ENCODE measurements around the gene MAML2. TPM values are rescaled to one million over a fixed set of nuclear protein-coding genes. Genes with fewer than 3 reads are reported as not detected.

MAML2 gene
- total and polyA plus RNA-seq, 4 donors: 0.56 to 2.1 (median 1.4) TPM

DNA sequence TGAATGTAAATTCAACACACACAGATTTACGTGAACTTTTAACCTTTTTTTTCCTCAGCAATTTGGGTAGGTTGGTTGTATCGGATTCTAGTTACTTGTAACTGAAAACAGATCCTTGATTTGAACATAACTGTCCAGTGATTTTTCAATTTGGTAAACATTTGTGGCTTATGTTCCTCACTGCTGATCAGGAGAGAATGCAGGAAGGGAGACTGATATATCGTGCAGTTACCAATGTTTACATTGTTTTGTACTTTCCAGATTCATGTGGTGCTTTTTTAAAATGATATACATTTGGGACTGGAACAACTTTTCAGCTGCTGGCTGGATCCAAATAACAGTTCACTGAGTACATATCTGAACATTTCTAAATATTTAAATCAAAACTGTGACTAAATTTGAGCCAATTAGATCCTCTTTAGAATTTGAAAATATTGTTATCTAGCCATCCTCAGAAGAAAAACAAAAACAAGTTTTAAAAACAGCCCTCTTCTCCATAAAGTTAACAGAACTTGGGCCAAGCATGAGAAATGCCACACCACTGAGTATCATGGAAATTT lies 334.8 kb downstream of the MAML2 start:
- Histone ChIP-seq H3K9me3 (ENCODE audit: control insufficient read depth in 4 of 4, low read length in 3 of 4) (peaks cover 0 to 3% (median under 1%) of the 10 kb centered on the region in 4 donors), H3K36me3 (ENCODE audit: control insufficient read depth in 4 of 4, insufficient read depth in 3 of 4, low read depth in 1 of 4, low read length in 3 of 4) (no peaks in the 10 kb centered on the region), H3K4me3 (ENCODE audit: low read depth in 1 of 3, low read length in 3 of 3) (no peak overlapping the region), H3K27ac (ENCODE audit: low read depth in 1 of 2, low read length in 2 of 2) (no peak overlapping the region), H3K27me3 (ENCODE audit: control insufficient read depth in 4 of 4, insufficient read depth in 4 of 4, low read length in 3 of 4) (no peaks in the 10 kb centered on the region), H3K9ac (ENCODE audit: low read depth in 1 of 2, low read length in 2 of 2) (no peak overlapping the region), H3K4me1 (ENCODE audit: control insufficient read depth in 4 of 4, insufficient read depth in 4 of 4, low read length in 3 of 4) (peaks cover 0 to 3% (median 0%) of the 10 kb centered on the region in 4 donors)
- DNase-seq (ENCODE audit: low spot score): no peak
- WGBS: 72% methylated on average over 3 of the region's 3 CpGs
- TF ChIP-seq, protein P1, sequence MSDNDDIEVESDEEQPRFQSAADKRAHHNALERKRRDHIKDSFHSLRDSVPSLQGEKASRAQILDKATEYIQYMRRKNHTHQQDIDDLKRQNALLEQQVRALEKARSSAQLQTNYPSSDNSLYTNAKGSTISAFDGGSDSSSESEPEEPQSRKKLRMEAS (IDR thresholded peaks at IDR 0.05): no peak
- no peak for TF ChIP-seq RAD21 (IDR thresholded peaks at IDR 0.05)
- no peak for TF ChIP-seq HNF4G (IDR thresholded peaks at IDR 0.05)
- TF ChIP-seq GABPA (IDR thresholded peaks at IDR 0.05 in 1 of 2, conservative IDR thresholded peaks at IDR 0.05 in 1 of 2): no peak
- no peak for TF ChIP-seq EGR1 (IDR thresholded peaks at IDR 0.05; ENCODE audit: low read depth in 2 of 2)
- no peak for TF ChIP-seq FOXA1 (IDR thresholded peaks at IDR 0.05)
- no peak for TF ChIP-seq HNF4A (conservative IDR thresholded peaks at IDR 0.05)
- no peak for TF ChIP-seq TAF1 (conservative IDR thresholded peaks at IDR 0.05)
- TF ChIP-seq YY1 (IDR thresholded peaks at IDR 0.05): no peak
- TF ChIP-seq, protein P2, sequence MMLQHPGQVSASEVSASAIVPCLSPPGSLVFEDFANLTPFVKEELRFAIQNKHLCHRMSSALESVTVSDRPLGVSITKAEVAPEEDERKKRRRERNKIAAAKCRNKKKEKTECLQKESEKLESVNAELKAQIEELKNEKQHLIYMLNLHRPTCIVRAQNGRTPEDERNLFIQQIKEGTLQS (IDR thresholded peaks at IDR 0.05): no peak
- TF ChIP-seq NR2F2 (IDR thresholded peaks at IDR 0.05): no peak

DNA sequence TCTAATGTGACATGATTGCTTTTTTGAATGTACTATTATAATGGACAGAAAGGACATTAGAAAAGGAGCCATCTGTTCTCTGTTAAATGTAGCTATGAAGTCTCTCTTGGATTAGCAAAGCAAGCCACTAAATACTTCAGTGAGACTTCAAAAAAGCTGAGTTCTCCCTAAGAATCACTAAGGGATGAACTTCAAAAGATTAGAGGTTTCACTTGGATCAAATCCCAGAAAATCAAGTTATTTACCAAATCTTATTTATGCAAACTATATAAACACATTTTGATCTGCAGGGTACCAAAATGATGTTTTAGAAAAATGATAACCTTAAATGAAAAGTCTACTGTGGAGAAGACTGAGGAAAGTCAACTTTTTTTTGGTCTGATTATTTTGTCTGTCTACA lies 337.0 kb downstream of the MAML2 start:
- no peak for DNase-seq (ENCODE audit: low spot score)
- H3K9ac ChIP-seq (ENCODE audit: low read depth in 1 of 2, low read length in 2 of 2): no peak overlapping the region
- TF ChIP-seq, protein P3, sequence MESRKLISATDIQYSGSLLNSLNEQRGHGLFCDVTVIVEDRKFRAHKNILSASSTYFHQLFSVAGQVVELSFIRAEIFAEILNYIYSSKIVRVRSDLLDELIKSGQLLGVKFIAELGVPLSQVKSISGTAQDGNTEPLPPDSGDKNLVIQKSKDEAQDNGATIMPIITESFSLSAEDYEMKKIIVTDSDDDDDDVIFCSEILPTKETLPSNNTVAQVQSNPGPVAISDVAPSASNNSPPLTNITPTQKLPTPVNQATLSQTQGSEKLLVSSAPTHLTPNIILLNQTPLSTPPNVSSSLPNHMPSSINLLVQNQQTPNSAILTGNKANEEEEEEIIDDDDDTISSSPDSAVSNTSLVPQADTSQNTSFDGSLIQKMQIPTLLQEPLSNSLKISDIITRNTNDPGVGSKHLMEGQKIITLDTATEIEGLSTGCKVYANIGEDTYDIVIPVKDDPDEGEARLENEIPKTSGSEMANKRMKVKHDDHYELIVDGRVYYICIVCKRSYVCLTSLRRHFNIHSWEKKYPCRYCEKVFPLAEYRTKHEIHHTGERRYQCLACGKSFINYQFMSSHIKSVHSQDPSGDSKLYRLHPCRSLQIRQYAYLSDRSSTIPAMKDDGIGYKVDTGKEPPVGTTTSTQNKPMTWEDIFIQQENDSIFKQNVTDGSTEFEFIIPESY (IDR thresholded peaks at IDR 0.05): no peak
- TF ChIP-seq RAD21 (IDR thresholded peaks at IDR 0.05): no peak
- TF ChIP-seq, protein P2 (IDR thresholded peaks at IDR 0.05): no peak
- no peak for TF ChIP-seq EGR1 (IDR thresholded peaks at IDR 0.05; ENCODE audit: low read depth in 2 of 2)
- no peak for TF ChIP-seq FOXA2 (IDR thresholded peaks at IDR 0.05)
- TF ChIP-seq HNF4G (IDR thresholded peaks at IDR 0.05): no peak
- TF ChIP-seq, protein P4, sequence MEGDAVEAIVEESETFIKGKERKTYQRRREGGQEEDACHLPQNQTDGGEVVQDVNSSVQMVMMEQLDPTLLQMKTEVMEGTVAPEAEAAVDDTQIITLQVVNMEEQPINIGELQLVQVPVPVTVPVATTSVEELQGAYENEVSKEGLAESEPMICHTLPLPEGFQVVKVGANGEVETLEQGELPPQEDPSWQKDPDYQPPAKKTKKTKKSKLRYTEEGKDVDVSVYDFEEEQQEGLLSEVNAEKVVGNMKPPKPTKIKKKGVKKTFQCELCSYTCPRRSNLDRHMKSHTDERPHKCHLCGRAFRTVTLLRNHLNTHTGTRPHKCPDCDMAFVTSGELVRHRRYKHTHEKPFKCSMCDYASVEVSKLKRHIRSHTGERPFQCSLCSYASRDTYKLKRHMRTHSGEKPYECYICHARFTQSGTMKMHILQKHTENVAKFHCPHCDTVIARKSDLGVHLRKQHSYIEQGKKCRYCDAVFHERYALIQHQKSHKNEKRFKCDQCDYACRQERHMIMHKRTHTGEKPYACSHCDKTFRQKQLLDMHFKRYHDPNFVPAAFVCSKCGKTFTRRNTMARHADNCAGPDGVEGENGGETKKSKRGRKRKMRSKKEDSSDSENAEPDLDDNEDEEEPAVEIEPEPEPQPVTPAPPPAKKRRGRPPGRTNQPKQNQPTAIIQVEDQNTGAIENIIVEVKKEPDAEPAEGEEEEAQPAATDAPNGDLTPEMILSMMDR (IDR thresholded peaks at IDR 0.05; ENCODE audit: low read depth, low read length, missing input control): no peak
- TF ChIP-seq RXRA (IDR thresholded peaks at IDR 0.05): no peak
- H3K36me3 ChIP-seq (ENCODE audit: control insufficient read depth in 4 of 4, insufficient read depth in 3 of 4, low read depth in 1 of 4, low read length in 3 of 4): no peaks in the 10 kb centered on the region
- H3K4me1 ChIP-seq (ENCODE audit: control insufficient read depth in 4 of 4, insufficient read depth in 4 of 4, low read length in 3 of 4): no peaks in the 10 kb centered on the region
- no peaks in the 10 kb centered on the region for H3K9me3 ChIP-seq (ENCODE audit: control insufficient read depth in 4 of 4, low read length in 3 of 4)
- no peaks in the 10 kb centered on the region for H3K27me3 ChIP-seq (ENCODE audit: control insufficient read depth in 4 of 4, insufficient read depth in 4 of 4, low read length in 3 of 4)
- no peak overlapping the region for H3K27ac ChIP-seq (ENCODE audit: low read depth in 1 of 2, low read length in 2 of 2)
- H3K4me3 ChIP-seq (ENCODE audit: low read depth in 1 of 3, low read length in 3 of 3): no peak overlapping the region

Data from liver (tissue), 9 donors.